ENCODE measurements around the gene LTBP2. TPM values are rescaled to one million over a fixed set of nuclear protein-coding genes. Genes with fewer than 3 reads are reported as not detected.

The LTBP2 gene
- total RNA-seq, 1 experiment from 2014 or later = 124 TPM

- no peak overlapping the region for H3K4me3 ChIP-seq
Measured at GRCh38 chr14:74618078-74618952, 6.3 kb upstream of the LTBP2 start.

GRCh38 chr14:74616996-74617700 is 5.1 kb upstream of the LTBP2 start:
- TF ChIP-seq EZH2 (IDR thresholded peaks at IDR 0.05; ENCODE audit: low read depth) (no peak), CTCF (conservative IDR thresholded peaks at IDR 0.05) (no peak)
- peaks cover 95% of the 10 kb centered on the region for H3K4me1 ChIP-seq (replicated peaks; ENCODE audit: insufficient read depth)
- peaks cover 32% of the 10 kb centered on the region for H3K79me2 ChIP-seq (ENCODE audit: low read depth)
- no peaks in the 10 kb centered on the region for H3K36me3 ChIP-seq (ENCODE audit: low read depth)
- intact Hi-C loops (cut with micrococcal nuclease; ENCODE audit: unreplicated experiment) = loop anchor here (1.0 to 5.0 kb wide), 2 partner anchors 45 to 1045 kb away; partner anchors contain the start of genes ERG28 and TTLL5
- POLR2A ChIA-PET (ENCODE audit: unreplicated experiment) = interaction anchor here (0.5 to 1.0 kb wide), 10 partner anchors 11 to 342 kb away, joined by 3 to 8 read pairs (median 5); no protein-coding TSS in a partner anchor
- H3K27me3 ChIP-seq (ENCODE audit: insufficient read depth, low read depth) = no peaks in the 10 kb centered on the region
- H3K4me2 ChIP-seq = peak overlapping the region; percentile 76
- H3F3A ChIP-seq (ENCODE audit: insufficient read depth, low read depth) = peaks cover 90% of the 10 kb centered on the region
- no peaks in the 10 kb centered on the region for H3K9me3 ChIP-seq (ENCODE audit: insufficient read depth, low read depth)
- no peak overlapping the region for H2AFZ ChIP-seq
- no peak for DNase-seq
- CTCF ChIA-PET = interaction anchor here (0.6 to 2.5 kb wide), 5 partner anchors 44 to 490 kb away, joined by 3 to 17 read pairs (median 6); no protein-coding TSS in a partner anchor
- peak overlapping the region; percentile 84 for H3K27ac ChIP-seq
- H3K4me3 ChIP-seq = peak overlapping the region; percentile 76; the same call in 1 of the 2 replicates
- H4K20me1 ChIP-seq (ENCODE audit: insufficient read depth) = no peaks in the 10 kb centered on the region
- TSS peak; percentile 5 for BruUV-seq (replicated peaks)
- H3K9me2 ChIP-seq (ENCODE audit: insufficient read depth) = no peaks in the 10 kb centered on the region

More at GRCh38 chr14:74618078-74618952, 6.3 kb upstream of the LTBP2 start:
- Histone ChIP-seq H3K4me2 (peak overlapping the region; percentile 76), H3K79me2 (ENCODE audit: low read depth) (peaks cover 24% of the 10 kb centered on the region), H3F3A (ENCODE audit: insufficient read depth, low read depth) (peaks cover 93% of the 10 kb centered on the region), H2AFZ (no peak overlapping the region), H3K36me3 (ENCODE audit: low read depth) (no peaks in the 10 kb centered on the region), H3K27me3 (ENCODE audit: insufficient read depth, low read depth) (no peaks in the 10 kb centered on the region), H3K9me2 (ENCODE audit: insufficient read depth) (no peaks in the 10 kb centered on the region), H3K27ac (peak overlapping the region; percentile 84), H3K4me1 (replicated peaks; ENCODE audit: insufficient read depth) (peaks cover 99% of the 10 kb centered on the region), H3K9me3 (ENCODE audit: insufficient read depth, low read depth) (no peaks in the 10 kb centered on the region), H4K20me1 (ENCODE audit: insufficient read depth) (no peaks in the 10 kb centered on the region)
- BruUV-seq (replicated peaks) = no TSS peak
- intact Hi-C loops (cut with micrococcal nuclease; ENCODE audit: unreplicated experiment) = loop anchor here (5.0 kb wide), 1 partner anchor 1044 kb away; the partner anchor contains the start of genes ERG28 and TTLL5
- CTCF ChIA-PET = interaction anchor here (0.6 to 2.5 kb wide), 6 partner anchors 9 to 52 kb away, joined by 3 to 17 read pairs (median 4); no protein-coding TSS in a partner anchor
- TF ChIP-seq CTCF (conservative IDR thresholded peaks at IDR 0.05) (no peak), EZH2 (IDR thresholded peaks at IDR 0.05; ENCODE audit: low read depth) (no peak)
- POLR2A ChIA-PET (ENCODE audit: unreplicated experiment) = interaction anchor here (0.6 to 1.7 kb wide), 5 partner anchors 9 to 52 kb away, joined by 3 to 8 read pairs (median 5); no protein-coding TSS in a partner anchor
- peak; percentile 67 to 100 for DNase-seq

- BruUV-seq (replicated peaks) = no TSS peak
- intact Hi-C loops (cut with micrococcal nuclease; ENCODE audit: unreplicated experiment) = loop anchor here (1.0 to 5.0 kb wide), 2 partner anchors 44 to 1046 kb away; partner anchors contain the start of genes ERG28 and TTLL5
- Histone ChIP-seq H3K4me3 (peak overlapping the region; percentile 76), H3K4me2 (peak overlapping the region; percentile 76), H3K9me2 (ENCODE audit: insufficient read depth) (no peaks in the 10 kb centered on the region), H2AFZ (0 out of 2 replicates have a peak overlapping the region, but pooled peaks have one; percentile 0), H3F3A (ENCODE audit: insufficient read depth, low read depth) (peaks cover 83% of the 10 kb centered on the region), H3K36me3 (ENCODE audit: low read depth) (no peaks in the 10 kb centered on the region), H3K27ac (peak overlapping the region; percentile 84), H3K9me3 (ENCODE audit: insufficient read depth, low read depth) (no peaks in the 10 kb centered on the region), H3K4me1 (replicated peaks; ENCODE audit: insufficient read depth) (peaks cover 89% of the 10 kb centered on the region), H4K20me1 (ENCODE audit: insufficient read depth) (no peaks in the 10 kb centered on the region), H3K27me3 (ENCODE audit: insufficient read depth, low read depth) (no peaks in the 10 kb centered on the region), H3K79me2 (ENCODE audit: low read depth) (peaks cover 39% of the 10 kb centered on the region)
- DNase-seq = peak; percentile 76 to 92
- POLR2A ChIA-PET (ENCODE audit: unreplicated experiment) = interaction anchor here (0.5 to 1.0 kb wide), 11 partner anchors 25 to 342 kb away, joined by 3 to 8 read pairs (median 5); no protein-coding TSS in a partner anchor
- no peak for TF ChIP-seq CTCF (conservative IDR thresholded peaks at IDR 0.05)
- TF ChIP-seq EZH2 (IDR thresholded peaks at IDR 0.05; ENCODE audit: low read depth) = no peak
- CTCF ChIA-PET = interaction anchor here (0.6 to 2.5 kb wide), 4 partner anchors 43 to 491 kb away, joined by 3 to 17 read pairs (median 8); no protein-coding TSS in a partner anchor
Measured at GRCh38 chr14:74616507-74616906, 4.5 kb upstream of the LTBP2 start.

Measured in PC-9 (cell line).